ENCODE results near the gene DHRS11.

DHRS11 gene

DNA sequence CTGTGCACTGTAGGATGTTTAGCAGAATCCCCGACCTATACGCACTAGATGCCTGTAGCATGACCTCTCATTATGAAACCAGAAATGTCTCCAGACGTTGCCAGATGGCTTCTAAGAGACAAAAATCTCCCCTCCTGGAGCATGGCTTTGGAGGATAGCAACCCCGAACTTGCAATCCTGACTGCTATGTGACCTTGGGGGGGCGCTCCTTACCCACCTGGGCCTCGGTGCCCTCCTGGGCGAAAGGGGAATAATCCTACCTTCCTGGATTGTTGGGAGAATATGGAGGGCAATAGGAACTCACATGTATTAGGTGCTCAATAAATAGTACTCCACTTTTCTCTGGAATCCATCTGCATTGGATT lies 17.8 kb downstream of the DHRS11 start:
- TF ChIP-seq, protein P1, sequence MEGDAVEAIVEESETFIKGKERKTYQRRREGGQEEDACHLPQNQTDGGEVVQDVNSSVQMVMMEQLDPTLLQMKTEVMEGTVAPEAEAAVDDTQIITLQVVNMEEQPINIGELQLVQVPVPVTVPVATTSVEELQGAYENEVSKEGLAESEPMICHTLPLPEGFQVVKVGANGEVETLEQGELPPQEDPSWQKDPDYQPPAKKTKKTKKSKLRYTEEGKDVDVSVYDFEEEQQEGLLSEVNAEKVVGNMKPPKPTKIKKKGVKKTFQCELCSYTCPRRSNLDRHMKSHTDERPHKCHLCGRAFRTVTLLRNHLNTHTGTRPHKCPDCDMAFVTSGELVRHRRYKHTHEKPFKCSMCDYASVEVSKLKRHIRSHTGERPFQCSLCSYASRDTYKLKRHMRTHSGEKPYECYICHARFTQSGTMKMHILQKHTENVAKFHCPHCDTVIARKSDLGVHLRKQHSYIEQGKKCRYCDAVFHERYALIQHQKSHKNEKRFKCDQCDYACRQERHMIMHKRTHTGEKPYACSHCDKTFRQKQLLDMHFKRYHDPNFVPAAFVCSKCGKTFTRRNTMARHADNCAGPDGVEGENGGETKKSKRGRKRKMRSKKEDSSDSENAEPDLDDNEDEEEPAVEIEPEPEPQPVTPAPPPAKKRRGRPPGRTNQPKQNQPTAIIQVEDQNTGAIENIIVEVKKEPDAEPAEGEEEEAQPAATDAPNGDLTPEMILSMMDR (IDR thresholded peaks at IDR 0.05; ENCODE audit: extremely low read depth, missing control alignments): peak; percentile 3
- no peak for DNase-seq (ENCODE audit: low spot score)

DNA sequence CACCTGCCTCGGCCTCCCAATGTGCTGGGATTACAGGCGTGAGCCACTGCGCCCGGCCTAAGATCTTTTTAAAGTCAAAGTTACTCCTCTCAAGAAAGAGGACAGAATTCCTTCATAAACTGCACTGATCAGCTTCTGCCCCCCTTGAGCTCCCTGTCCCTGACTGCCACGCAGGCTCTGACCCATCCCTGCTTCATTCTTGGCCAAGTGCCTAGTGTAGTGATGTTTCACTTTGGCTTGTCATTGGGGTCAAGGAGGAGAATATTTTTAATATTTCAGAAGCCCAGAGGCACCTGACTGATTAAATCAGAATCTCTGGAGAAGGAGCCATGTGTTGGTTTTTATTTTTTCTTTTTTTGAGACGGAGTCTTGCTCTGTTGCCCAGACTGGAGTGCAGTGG lies 18.8 kb downstream of the DHRS11 start:
- no peak for DNase-seq (ENCODE audit: low spot score)

DNA sequence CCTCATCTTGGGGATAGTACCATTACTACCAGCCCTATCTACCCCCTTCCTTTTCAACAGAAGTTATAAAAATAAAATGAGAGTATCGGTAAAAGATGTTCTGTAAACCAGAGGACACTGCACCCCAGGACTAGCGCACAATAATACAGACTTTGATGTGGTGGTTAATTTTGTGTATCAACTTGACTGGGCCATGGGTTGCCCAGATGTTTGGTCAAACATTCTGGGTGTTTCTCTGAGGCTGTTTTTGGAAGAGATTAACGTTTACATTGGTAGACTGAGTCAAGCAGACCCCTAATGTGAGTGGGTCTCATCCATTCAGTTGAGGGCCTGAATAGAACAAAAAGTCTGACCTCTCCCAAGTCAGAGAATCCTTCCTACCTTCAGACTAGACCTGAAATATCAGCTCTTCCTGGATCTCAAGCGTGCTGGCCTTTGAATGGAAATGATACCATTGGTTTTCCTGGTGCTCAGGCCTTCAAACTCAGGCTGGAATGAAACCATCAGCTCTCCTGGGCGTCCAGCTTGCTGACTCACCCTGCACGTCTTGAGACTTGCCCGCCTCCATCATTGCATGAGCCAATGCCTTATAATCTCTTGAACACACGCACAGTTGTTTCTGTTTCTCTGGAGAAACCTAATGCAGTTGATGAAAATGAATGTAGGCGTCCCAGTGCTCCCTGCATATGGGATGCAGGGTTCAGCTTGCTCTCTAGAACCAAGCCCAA lies 19.8 kb downstream of the DHRS11 start:
- DNase-seq (ENCODE audit: low spot score): no peak
- TF ChIP-seq, protein P1 (IDR thresholded peaks at IDR 0.05; ENCODE audit: extremely low read depth, missing control alignments): no peak

More for the DNA sequence above, 18.8 kb downstream of the DHRS11 start:
- TF ChIP-seq, protein P1 (IDR thresholded peaks at IDR 0.05; ENCODE audit: extremely low read depth, missing control alignments): no peak

DNA sequence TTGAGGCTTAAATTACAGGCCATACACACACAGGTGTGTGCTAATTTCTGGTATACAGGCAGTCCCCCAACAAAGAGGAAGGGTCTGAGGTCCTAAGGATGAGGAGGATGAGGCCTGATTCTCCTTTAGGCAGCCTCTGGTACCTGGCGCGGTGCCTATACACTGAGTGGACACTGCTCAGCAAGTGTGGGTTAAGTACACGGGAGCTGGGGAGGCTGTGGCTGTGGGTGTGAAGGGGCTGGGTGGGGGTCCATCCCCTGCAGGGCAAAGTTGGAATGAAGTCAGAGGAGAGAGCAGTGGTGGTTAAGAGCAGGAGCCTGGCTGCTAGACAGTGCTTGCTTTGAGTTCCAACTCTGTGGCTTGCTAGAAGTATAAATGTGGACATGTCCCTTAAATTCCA lies 20.6 kb downstream of the DHRS11 start:
- no peak for DNase-seq (ENCODE audit: low spot score)
- TF ChIP-seq, protein P1 (IDR thresholded peaks at IDR 0.05; ENCODE audit: extremely low read depth, missing control alignments): no peak

DNA sequence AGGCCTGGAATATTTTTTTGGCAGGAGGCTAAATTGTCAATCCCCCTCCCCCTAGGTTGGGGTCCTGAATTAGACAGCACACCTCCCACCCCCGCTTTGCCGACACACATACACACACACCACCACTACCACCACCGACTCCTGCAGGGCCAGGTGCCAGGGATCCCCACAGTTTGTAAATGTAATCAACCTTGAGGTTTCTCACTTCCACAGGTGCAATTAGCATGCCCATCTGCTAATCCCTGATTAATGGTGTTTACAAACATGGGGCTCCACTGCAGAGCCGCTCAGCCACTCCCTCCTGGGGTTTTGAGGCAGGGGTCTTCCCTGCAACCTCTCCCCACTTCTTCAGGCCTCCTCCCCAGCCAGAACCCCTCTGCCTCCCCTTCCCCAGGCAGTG lies 21.5 kb downstream of the DHRS11 start:
- TF ChIP-seq, protein P1 (IDR thresholded peaks at IDR 0.05; ENCODE audit: extremely low read depth, missing control alignments): no peak
- no peak for DNase-seq (ENCODE audit: low spot score)

DNA sequence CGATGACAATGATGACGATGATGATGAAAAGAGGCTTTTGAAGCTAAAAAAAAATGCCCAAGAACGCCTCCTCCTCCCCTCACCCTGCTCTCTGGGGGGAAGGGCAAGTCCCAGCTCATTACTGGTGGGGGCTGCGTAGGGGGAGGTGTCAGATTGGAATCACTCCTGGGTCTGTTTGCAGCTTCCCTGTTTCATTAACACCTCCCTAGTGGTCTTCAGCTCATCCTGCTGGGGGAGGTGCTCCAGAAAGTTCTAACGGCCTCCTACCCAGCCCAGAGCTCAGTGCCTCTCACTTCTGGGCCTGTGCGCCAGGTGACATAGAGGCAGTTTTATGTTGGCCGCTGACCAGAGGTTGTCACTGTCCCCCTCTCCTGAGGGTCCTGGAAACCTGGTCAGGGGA lies 22.4 kb downstream of the DHRS11 start:
- TF ChIP-seq, protein P1 (IDR thresholded peaks at IDR 0.05; ENCODE audit: extremely low read depth, missing control alignments): no peak
- DNase-seq (ENCODE audit: low spot score): no peak

DNA sequence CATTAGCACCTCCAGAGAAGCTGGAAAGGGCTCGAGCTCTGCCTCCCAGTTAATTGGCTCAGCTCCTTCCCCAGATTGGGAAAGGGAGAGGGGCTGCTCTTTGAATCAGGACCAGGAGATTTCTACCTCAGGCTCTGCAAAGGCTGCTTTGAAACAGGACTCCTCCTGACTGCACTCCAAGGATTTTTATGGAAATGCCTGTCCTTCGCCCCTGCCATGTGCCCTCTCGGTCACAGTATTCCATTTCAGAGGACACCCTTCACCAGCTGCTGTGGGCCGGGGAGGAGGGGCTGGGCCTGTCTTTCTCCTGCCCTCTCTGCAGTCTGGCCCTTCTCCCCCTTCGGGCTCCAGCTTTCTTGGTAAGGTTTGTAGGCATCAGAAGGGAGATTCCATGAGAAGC lies 23.3 kb downstream of the DHRS11 start:
- TF ChIP-seq, protein P1 (IDR thresholded peaks at IDR 0.05; ENCODE audit: extremely low read depth, missing control alignments): no peak
- no peak for DNase-seq (ENCODE audit: low spot score)

Data from GM20000 (cell line).